Measurements from ENCODE around the gene GRAMD1B. TPM values are rescaled to one million over a fixed set of nuclear protein-coding genes. Genes with fewer than 3 reads are reported as not detected.

GRAMD1B gene
- total RNA-seq, 5 donors from 2014 or later (not counting 1 experiment from before 2014, with no cell fraction given) = 8.6 to 15.6 (median 10.5) TPM

DNA sequence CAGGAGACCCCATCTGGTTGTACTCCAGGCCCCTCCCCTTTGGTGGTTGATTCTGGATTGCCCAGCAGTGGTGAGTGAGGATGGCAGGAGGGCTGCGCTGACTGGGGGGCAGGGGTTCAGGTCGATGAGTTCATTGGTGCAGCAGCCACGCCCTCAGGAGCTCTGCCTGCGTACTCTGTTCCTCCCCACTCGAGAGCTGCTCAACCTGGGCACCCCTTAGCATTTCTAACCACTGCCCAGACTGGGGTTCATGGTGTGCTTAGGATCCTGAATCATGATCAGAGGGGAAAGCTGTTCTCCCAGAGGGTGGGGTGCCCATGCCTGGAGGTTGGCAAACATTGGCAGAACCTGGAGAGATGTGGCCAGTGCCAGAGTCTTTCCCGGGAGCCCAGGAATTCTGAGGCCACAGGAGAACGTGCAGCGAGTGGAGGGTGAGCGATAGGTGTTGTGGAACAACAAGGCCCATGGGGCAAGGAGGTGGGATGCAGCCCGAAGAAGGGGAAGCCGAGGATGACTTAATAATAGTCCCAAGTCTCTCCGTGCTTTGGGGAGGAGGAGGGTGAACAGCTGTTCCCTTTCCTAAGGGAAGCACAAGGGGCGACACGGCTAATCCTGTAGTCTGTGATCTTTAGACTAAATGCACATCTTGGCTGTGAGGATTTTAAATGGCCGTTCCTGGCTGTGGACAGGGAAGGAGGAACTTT lies 148.9 kb downstream of the GRAMD1B start:
- Histone ChIP-seq H3K4me1 (ENCODE audit: control insufficient read depth in 1 of 2, extremely low read depth in 1 of 2, insufficient read depth in 2 of 2, low read length in 2 of 2) (peaks cover 0 to 17% of the 10 kb centered on the region in 2 experiments), H3K4me3 (ENCODE audit: control insufficient read depth in 1 of 2, extremely low read depth in 1 of 2, low read length in 1 of 2) (no peak overlapping the region), H3K27ac (ENCODE audit: low read length) (no peak overlapping the region), H3K36me3 (ENCODE audit: control insufficient read depth in 2 of 2, extremely low read depth in 1 of 2, insufficient read depth in 1 of 2, low read length in 1 of 2) (peaks cover 0 to 2% of the 10 kb centered on the region in 2 donors), H3K9me3 (no peaks in the 10 kb centered on the region), H3K27me3 (replicated peaks in 1 of 2; ENCODE audit: control insufficient read depth in 2 of 2, extremely low read depth in 1 of 2, insufficient read depth in 2 of 2, low read length in 1 of 2) (peaks cover 0 to 3% of the 10 kb centered on the region in 2 experiments)
- H3K4me3 Mint-ChIP-seq = no peak overlapping the region
- ChIA-PET CTCF (no interaction called here), POLR2A (no interaction called here)
- peaks cover 18 to 25% (median 19%) of the 10 kb centered on the region in 3 donors for H3K4me1 Mint-ChIP-seq
- no peaks in the 10 kb centered on the region for H3K27me3 Mint-ChIP-seq
- no peaks in the 10 kb centered on the region for H3K36me3 Mint-ChIP-seq
- H3K9me3 Mint-ChIP-seq = no peaks in the 10 kb centered on the region
- no peak overlapping the region for H3K27ac Mint-ChIP-seq
- no peak for ATAC-seq (replicated peaks in 1 of 4)
- no peak for DNase-seq
- 92% methylated on average over 9 of the region's 15 CpGs for WGBS (ENCODE audit: insufficient coverage)

DNA sequence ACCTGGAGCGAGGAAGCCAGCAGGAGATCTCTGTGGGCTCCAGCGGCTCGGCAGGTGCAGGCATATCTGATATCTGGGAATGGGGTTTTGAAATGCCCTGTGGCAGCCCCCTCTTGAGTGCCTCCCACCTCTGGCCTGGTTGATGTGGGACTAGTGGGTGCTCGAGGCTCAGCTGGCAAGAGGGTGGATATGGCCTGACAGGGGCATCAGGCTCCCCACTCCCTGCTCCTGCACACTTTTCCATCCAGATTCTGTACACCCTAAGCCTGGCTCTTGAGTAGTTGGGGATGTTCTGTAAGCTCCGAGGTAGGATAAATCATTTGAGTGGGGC lies 149.4 kb downstream of the GRAMD1B start:
- no peaks in the 10 kb centered on the region for H3K9me3 Mint-ChIP-seq
- DNase-seq (no peak), ATAC-seq (replicated peaks in 1 of 4) (no peak)
- H3K27me3 Mint-ChIP-seq = no peaks in the 10 kb centered on the region
- no peak overlapping the region for H3K27ac ChIP-seq (ENCODE audit: low read length)
- no peak overlapping the region for H3K27ac Mint-ChIP-seq
- H3K36me3 ChIP-seq (ENCODE audit: control insufficient read depth in 2 of 2, extremely low read depth in 1 of 2, insufficient read depth in 1 of 2, low read length in 1 of 2) = peaks cover 0 to 2% of the 10 kb centered on the region in 2 donors
- POLR2A ChIA-PET = no interaction called here
- peaks cover 0 to 17% of the 10 kb centered on the region in 2 experiments for H3K4me1 ChIP-seq (ENCODE audit: control insufficient read depth in 1 of 2, extremely low read depth in 1 of 2, insufficient read depth in 2 of 2, low read length in 2 of 2)
- CTCF ChIA-PET = interaction anchor here (0.5 to 1.9 kb wide), 4 partner anchors 127 to 474 kb away, joined by 3 to 10 read pairs (median 5); no protein-coding TSS in a partner anchor
- H3K4me1 Mint-ChIP-seq = peaks cover 18 to 25% (median 19%) of the 10 kb centered on the region in 3 donors
- H3K9me3 ChIP-seq = no peaks in the 10 kb centered on the region
- no peak overlapping the region for H3K4me3 ChIP-seq (ENCODE audit: control insufficient read depth in 1 of 2, extremely low read depth in 1 of 2, low read length in 1 of 2)
- no peak overlapping the region for H3K4me3 Mint-ChIP-seq
- 100% methylated on average over 3 of the region's 5 CpGs for WGBS (ENCODE audit: insufficient coverage)
- H3K36me3 Mint-ChIP-seq = no peaks in the 10 kb centered on the region
- peaks cover 0 to 3% of the 10 kb centered on the region in 2 experiments for H3K27me3 ChIP-seq (replicated peaks in 1 of 2; ENCODE audit: control insufficient read depth in 2 of 2, extremely low read depth in 1 of 2, insufficient read depth in 2 of 2, low read length in 1 of 2)

DNA sequence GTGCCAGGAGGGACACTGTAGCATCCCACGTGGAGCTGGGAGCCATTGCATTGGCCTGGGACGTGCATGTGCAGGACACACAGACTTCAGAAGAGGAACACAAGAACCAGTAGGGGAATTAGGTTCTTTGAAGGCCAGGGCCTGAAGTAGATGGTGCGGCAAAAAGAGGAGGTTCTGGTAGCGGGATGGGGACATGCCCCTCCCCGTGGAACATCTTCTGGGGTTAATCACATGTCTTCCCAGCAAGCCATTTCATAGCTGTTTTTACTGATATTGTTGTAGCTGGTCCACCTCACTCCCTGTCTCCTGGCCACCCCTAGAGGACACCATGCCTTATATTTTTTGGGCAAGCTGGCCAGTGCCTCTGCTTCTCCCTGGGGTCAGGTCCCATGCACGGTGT lies 150.1 kb downstream of the GRAMD1B start:
- no peak overlapping the region for H3K27ac Mint-ChIP-seq
- H3K36me3 Mint-ChIP-seq = no peaks in the 10 kb centered on the region
- Histone ChIP-seq H3K4me3 (ENCODE audit: control insufficient read depth in 1 of 2, extremely low read depth in 1 of 2, low read length in 1 of 2) (no peak overlapping the region), H3K36me3 (ENCODE audit: control insufficient read depth in 2 of 2, extremely low read depth in 1 of 2, insufficient read depth in 1 of 2, low read length in 1 of 2) (peaks cover 0 to 2% of the 10 kb centered on the region in 2 donors), H3K27ac (ENCODE audit: low read length) (no peak overlapping the region), H3K4me1 (ENCODE audit: control insufficient read depth in 1 of 2, extremely low read depth in 1 of 2, insufficient read depth in 2 of 2, low read length in 2 of 2) (peaks cover 0 to 17% of the 10 kb centered on the region in 2 experiments), H3K27me3 (replicated peaks in 1 of 2; ENCODE audit: control insufficient read depth in 2 of 2, extremely low read depth in 1 of 2, insufficient read depth in 2 of 2, low read length in 1 of 2) (peaks cover 0 to 3% of the 10 kb centered on the region in 2 experiments), H3K9me3 (no peaks in the 10 kb centered on the region)
- no peaks in the 10 kb centered on the region for H3K27me3 Mint-ChIP-seq
- ATAC-seq (replicated peaks in 1 of 4) (peak in 1 of 4 experiments; percentile 20), DNase-seq (no peak)
- POLR2A ChIA-PET = no interaction called here
- H3K4me3 Mint-ChIP-seq = no peak overlapping the region
- WGBS (ENCODE audit: insufficient coverage) = 93% methylated on average over 5 of the region's 6 CpGs
- no peaks in the 10 kb centered on the region for H3K9me3 Mint-ChIP-seq
- peaks cover 18 to 25% (median 19%) of the 10 kb centered on the region in 3 donors for H3K4me1 Mint-ChIP-seq
- CTCF ChIA-PET = interaction anchor here (0.5 to 1.9 kb wide), 9 partner anchors 8 to 474 kb away, joined by 3 to 10 read pairs (median 4); no protein-coding TSS in a partner anchor

DNA sequence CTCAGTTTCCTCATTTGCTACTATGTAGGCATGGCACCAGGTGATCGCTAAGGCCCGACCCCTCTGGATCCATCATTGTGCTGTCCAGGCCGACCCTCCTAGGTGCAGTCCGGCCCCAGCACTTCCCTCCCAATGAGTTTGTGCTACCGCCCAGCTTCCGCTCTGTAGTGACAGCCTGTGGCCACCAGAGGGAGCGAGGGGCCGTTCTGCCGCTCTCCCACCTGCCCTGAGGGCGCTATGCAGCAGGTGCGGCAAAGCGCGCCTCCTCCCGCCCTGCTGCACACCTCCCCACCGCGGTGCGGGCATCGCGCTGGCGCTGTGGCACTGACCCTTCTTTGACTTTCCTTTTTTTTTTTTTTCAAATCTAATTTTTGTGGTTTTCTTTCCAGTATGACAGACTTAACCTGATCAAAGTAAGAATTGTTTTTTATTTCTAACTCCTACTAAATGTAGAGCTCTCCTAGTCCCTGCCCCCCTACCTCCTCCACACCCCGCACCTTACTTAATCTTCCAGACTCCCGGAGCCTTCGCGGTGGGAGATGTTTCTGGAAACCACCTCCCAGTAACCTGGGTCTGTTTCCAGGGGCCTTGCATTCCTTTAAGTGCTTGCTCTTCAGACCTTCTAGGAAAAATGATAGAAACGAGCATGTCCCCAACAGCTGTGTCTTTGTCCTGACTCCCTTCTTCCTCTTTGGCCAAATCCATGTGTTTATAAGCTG lies 150.6 kb downstream of the GRAMD1B start:
- CTCF ChIA-PET = interaction anchor here (0.6 to 1.9 kb wide), 19 partner anchors 9 to 1070 kb away, joined by 3 to 10 read pairs (median 4); no protein-coding TSS in a partner anchor
- Histone ChIP-seq H3K9me3 (no peaks in the 10 kb centered on the region), H3K27ac (ENCODE audit: low read length) (no peak overlapping the region), H3K36me3 (ENCODE audit: control insufficient read depth in 2 of 2, extremely low read depth in 1 of 2, insufficient read depth in 1 of 2, low read length in 1 of 2) (peaks cover 0 to 2% of the 10 kb centered on the region in 2 donors), H3K27me3 (replicated peaks in 1 of 2; ENCODE audit: control insufficient read depth in 2 of 2, extremely low read depth in 1 of 2, insufficient read depth in 2 of 2, low read length in 1 of 2) (peaks cover 0 to 3% of the 10 kb centered on the region in 2 experiments), H3K4me1 (ENCODE audit: control insufficient read depth in 1 of 2, extremely low read depth in 1 of 2, insufficient read depth in 2 of 2, low read length in 2 of 2) (peaks cover 0 to 17% of the 10 kb centered on the region in 2 experiments), H3K4me3 (ENCODE audit: control insufficient read depth in 1 of 2, extremely low read depth in 1 of 2, low read length in 1 of 2) (no peak overlapping the region)
- no peaks in the 10 kb centered on the region for H3K36me3 Mint-ChIP-seq
- H3K27ac Mint-ChIP-seq = no peak overlapping the region
- POLR2A ChIA-PET = no interaction called here
- ATAC-seq (replicated peaks in 1 of 4) (peak; percentile 83 to 92 (median 86)), DNase-seq (peak; percentile 29 to 80 (median 55))
- no peaks in the 10 kb centered on the region for H3K9me3 Mint-ChIP-seq
- H3K4me1 Mint-ChIP-seq = peaks cover 18 to 25% (median 19%) of the 10 kb centered on the region in 3 donors
- H3K27me3 Mint-ChIP-seq = no peaks in the 10 kb centered on the region
- no peak overlapping the region for H3K4me3 Mint-ChIP-seq
- 15% methylated on average over 15 of the region's 25 CpGs for WGBS (ENCODE audit: insufficient coverage)

DNA sequence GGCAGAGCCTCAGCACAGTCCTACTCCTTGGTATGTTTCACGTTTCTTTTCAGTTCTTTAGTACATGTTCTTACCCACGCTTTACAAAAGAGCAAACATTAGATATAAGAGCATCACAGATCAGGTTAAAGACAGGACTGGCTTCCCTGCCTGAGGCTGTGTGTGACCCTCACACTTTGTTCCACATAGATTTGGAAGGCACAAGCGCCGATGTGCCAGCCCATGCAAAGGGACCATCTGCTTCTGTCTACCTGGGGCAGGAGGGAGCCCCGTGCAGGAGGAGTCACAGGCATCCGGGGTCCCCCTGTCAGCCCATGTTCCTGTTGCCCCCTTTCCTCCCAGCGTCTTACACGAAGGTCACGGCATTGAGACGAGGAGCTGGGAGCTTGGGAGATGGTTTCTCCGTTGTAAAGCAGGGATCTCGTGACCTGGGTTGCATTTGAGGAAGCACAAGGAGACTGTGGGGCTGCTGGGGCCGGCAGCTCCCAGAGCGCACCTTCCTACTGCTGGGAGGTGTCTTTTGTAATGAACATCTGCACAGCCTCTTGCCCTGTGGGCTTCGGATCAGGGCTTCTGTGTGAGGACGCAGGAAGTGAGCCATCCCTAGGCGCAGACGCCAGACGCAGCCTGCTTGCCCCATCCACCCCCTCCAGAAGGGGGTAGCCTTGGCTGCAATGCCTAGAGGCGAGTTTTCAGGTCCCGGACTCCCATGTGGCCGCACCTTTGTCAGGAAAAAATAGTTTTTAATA lies 151.8 kb downstream of the GRAMD1B start:
- POLR2A ChIA-PET = no interaction called here
- Histone ChIP-seq H3K27ac (ENCODE audit: low read length) (no peak overlapping the region), H3K27me3 (replicated peaks in 1 of 2; ENCODE audit: control insufficient read depth in 2 of 2, extremely low read depth in 1 of 2, insufficient read depth in 2 of 2, low read length in 1 of 2) (peaks cover 0 to 3% of the 10 kb centered on the region in 2 experiments), H3K36me3 (ENCODE audit: control insufficient read depth in 2 of 2, extremely low read depth in 1 of 2, insufficient read depth in 1 of 2, low read length in 1 of 2) (peaks cover 2 to 6% of the 10 kb centered on the region in 2 donors), H3K4me1 (ENCODE audit: control insufficient read depth in 1 of 2, extremely low read depth in 1 of 2, insufficient read depth in 2 of 2, low read length in 2 of 2) (peaks cover 0 to 14% of the 10 kb centered on the region in 2 experiments), H3K9me3 (no peaks in the 10 kb centered on the region), H3K4me3 (ENCODE audit: control insufficient read depth in 1 of 2, extremely low read depth in 1 of 2, low read length in 1 of 2) (no peak overlapping the region)
- CTCF ChIA-PET = interaction anchor here in 1 of 2 donors (0.6 to 1.4 kb wide), 2 partner anchors 8 to 126 kb away, joined by 3 to 4 read pairs; no protein-coding TSS in a partner anchor
- ATAC-seq (replicated peaks in 1 of 4) (no peak), DNase-seq (no peak)
- H3K4me1 Mint-ChIP-seq = peaks cover 13 to 17% (median 13%) of the 10 kb centered on the region in 3 donors
- no peak overlapping the region for H3K27ac Mint-ChIP-seq
- no peaks in the 10 kb centered on the region for H3K27me3 Mint-ChIP-seq
- WGBS (ENCODE audit: insufficient coverage) = 95% methylated on average over 15 of the region's 22 CpGs
- H3K9me3 Mint-ChIP-seq = no peaks in the 10 kb centered on the region
- no peaks in the 10 kb centered on the region for H3K36me3 Mint-ChIP-seq
- H3K4me3 Mint-ChIP-seq = no peak overlapping the region

DNA sequence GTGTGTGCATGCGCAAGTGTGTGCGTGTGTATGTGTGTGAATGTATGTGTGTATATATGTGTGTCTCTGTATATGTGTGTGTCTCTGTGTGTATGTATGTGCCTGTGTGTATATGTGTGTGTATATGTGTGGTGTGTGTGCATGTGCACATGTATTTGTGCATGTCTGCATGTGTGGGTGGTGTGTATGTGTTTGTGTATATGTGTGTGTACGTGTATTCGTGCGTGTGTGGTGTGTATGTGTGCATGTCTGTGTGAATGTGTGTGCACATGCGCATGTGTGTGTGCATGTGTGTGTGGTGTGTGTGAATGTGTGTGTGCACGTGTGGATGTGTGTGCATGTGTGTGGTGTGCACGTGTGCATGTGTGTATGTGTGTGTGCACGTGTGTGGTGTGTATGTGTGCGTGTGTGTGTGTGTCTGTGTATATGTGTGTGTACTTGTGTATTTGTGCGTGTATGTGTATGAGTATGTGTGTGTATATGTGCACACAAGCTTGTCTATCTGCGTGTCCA lies 153.0 kb downstream of the GRAMD1B start:
- Histone ChIP-seq H3K36me3 (ENCODE audit: control insufficient read depth in 2 of 2, extremely low read depth in 1 of 2, insufficient read depth in 1 of 2, low read length in 1 of 2) (peaks cover 2 to 6% of the 10 kb centered on the region in 2 donors), H3K9me3 (no peaks in the 10 kb centered on the region), H3K4me3 (ENCODE audit: control insufficient read depth in 1 of 2, extremely low read depth in 1 of 2, low read length in 1 of 2) (no peak overlapping the region), H3K27ac (ENCODE audit: low read length) (no peak overlapping the region), H3K4me1 (ENCODE audit: control insufficient read depth in 1 of 2, extremely low read depth in 1 of 2, insufficient read depth in 2 of 2, low read length in 2 of 2) (peaks cover 0 to 9% of the 10 kb centered on the region in 2 experiments), H3K27me3 (replicated peaks in 1 of 2; ENCODE audit: control insufficient read depth in 2 of 2, extremely low read depth in 1 of 2, insufficient read depth in 2 of 2, low read length in 1 of 2) (peaks cover 0 to 3% of the 10 kb centered on the region in 2 experiments)
- Mint-ChIP-seq H3K4me3 (no peak overlapping the region), H3K27ac (no peak overlapping the region), H3K4me1 (peaks cover 8 to 12% (median 9%) of the 10 kb centered on the region in 3 donors), H3K27me3 (no peaks in the 10 kb centered on the region), H3K9me3 (no peaks in the 10 kb centered on the region), H3K36me3 (no peaks in the 10 kb centered on the region)
- ChIA-PET CTCF (interaction anchor here in 1 of 2 donors (1.4 kb wide), 1 partner anchor 9 kb away, joined by 4 read pairs; no protein-coding TSS in a partner anchor), POLR2A (no interaction called here)
- 95% methylated on average over 11 of the region's 12 CpGs for WGBS (ENCODE audit: insufficient coverage)
- DNase-seq = no peak
- no peak for ATAC-seq (replicated peaks in 1 of 4)

All from T-cell (primary cell).